HG03571 (cell line): ENCODE measurements around the gene PPP4R3B.
"Not testable (repeated sequence)": the region's sequence is repeated elsewhere in the genome, so short reads cannot be mapped to it uniquely, and the experiment has no call there.

Experiments
- ATAC-seq: cut with Tn5 transposase; IDR thresholded peaks from one replicate; pipeline ENCODE4 v1.9.1; 2021; ENCODE audit not compliant: unreplicated experiment

PPP4R3B gene

DNA sequence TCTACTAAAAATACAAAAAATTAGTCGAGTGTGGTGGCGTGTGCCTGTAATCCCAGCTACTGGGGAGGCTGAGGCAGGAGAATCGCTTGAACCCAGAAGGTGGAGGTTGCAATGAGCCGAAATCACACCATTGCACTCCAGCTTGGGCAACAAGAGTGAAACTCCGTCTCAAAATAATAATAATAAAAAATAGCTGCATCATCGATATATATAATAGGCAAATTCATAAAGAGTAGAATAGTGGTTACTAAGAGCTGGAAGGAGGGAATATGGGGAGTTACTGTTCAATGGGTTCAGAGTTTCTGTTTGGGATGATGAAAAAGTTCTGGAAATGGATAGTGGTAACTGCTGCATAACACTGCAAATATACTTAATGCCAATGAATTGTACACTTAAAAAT lies 20.6 kb downstream of the PPP4R3B start:
- not testable (repeated sequence) for ATAC-seq

- ATAC-seq: no peak
These were observed 21.9 kb downstream of the PPP4R3B start for GRCh38 chr2:55595536-55595935.

GRCh38 chr2:55592130-55592529 lies 25.3 kb downstream of the PPP4R3B start:
- ATAC-seq: no peak

- no peak for ATAC-seq
These were observed 26.5 kb downstream of the PPP4R3B start for GRCh38 chr2:55590810-55591440.

GRCh38 chr2:55585451-55586080 lies 31.9 kb downstream of the PPP4R3B start:
- no peak for ATAC-seq

DNA sequence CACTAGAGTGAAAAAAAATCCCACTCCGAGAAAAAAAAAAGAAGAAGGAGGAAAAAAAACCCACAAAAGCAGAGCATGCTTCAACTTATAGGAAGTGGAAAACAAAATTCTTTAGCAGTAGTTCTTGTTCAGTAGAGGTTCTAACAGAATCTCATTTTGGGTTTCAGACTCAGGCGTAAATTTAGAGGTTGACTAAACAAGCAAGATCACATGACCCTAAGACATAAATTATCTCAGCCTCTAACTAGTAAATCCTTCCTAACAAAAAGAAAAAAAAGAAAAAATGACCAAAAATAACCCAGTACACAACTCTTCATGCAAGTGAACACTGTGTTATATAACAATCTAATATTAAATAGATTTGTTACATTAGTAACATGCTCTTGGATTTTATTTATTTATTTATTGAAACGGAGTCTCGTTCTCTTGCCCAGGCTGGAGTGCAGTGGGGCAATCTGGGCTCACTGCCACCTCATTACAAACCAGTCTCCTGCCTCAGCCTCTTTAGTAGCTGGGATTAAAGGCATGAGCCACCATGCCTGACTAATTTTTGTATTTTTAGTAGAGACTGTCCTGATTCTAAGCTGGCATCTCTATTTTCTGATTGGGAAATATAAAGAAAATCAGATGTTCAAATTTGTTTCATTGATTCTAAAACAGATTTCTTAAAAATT lies 35.4 kb downstream of the PPP4R3B start:
- no peak for ATAC-seq

DNA sequence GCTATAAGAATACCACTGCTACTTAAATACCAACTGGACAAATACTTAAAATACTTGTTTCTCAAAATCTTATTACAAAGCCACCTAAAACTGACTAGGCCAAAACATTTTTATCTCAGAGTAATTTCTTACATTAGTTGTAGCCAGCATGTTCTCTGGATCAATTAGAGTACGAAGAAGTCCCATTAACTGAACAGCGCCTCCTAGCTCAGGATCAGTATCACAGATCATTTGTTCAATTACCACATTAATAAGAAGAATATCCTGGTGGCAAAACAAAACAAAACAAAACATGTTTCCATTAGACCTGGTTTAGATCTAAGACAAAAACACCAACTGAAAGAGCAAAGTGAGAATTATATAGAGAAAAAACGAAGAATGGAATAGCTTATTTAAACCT lies 36.0 kb downstream of the PPP4R3B start:
- ATAC-seq: no peak

DNA sequence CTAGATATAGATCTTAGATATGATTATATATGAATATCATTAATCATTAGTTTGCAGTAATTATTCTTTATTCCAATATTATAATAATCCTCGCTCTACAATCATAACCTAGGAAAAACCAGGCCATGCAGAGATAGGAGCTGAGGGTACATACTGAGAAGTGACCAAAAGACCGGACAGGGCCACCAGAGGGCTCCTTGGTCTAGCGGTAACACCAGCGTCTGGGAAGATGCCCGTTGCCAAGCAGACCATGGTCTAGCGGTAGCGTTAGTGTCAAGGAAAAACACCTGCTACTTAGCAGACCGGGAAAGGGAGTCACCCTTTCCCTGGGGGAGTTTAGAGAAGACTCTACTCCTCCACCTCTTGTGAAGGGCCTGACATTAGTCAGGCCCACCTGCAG lies 48.4 kb downstream of the PPP4R3B start:
- ATAC-seq: not testable (repeated sequence)

DNA sequence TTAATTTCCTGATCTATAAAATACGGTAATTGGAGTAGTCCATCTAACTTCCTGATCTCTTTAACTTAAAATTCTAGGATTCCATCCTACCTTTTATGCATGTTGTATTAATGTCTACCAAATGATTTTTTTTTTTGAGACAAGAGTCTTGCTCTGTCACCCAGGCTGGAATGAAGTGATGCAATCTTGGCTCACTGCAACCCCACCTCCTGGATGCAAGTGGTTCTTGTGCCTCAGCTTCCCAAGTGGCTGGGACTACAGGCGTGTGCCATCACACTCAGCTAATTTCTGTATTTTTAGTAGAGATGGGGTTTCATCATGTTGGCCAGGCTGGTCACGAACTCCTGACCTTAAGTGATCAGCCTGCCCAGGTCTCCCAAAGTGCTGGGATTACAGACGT lies 50.1 kb downstream of the PPP4R3B start:
- ATAC-seq: no peak

DNA sequence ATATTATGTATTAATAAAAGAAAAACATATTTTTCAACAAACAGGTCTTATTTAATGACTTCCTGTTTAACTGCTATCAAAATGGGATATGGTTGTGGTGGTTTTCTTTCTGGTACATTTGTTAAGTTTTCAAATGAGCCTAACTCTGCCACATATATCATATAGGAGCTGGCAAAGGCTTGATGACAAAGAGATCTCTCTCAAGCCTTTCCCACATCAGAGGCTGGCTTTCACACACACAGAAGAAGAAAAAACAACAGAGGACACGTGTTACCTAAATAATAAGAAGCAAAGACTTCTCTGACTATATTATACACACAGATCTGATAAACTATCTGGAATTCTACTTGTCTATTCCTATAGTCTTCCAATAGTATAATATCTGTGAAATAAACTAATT lies 51.8 kb downstream of the PPP4R3B start:
- no peak for ATAC-seq

GRCh38 chr2:55560855-55561254 lies 56.6 kb downstream of the PPP4R3B start:
- no peak for ATAC-seq

GRCh38 chr2:55556809-55557208 lies 60.6 kb downstream of the PPP4R3B start:
- no peak for ATAC-seq

- ATAC-seq: no peak
These were observed 61.4 kb downstream of the PPP4R3B start for GRCh38 chr2:55555977-55556376.

GRCh38 chr2:55553321-55553720 lies 64.1 kb downstream of the PPP4R3B start:
- ATAC-seq: no peak

DNA sequence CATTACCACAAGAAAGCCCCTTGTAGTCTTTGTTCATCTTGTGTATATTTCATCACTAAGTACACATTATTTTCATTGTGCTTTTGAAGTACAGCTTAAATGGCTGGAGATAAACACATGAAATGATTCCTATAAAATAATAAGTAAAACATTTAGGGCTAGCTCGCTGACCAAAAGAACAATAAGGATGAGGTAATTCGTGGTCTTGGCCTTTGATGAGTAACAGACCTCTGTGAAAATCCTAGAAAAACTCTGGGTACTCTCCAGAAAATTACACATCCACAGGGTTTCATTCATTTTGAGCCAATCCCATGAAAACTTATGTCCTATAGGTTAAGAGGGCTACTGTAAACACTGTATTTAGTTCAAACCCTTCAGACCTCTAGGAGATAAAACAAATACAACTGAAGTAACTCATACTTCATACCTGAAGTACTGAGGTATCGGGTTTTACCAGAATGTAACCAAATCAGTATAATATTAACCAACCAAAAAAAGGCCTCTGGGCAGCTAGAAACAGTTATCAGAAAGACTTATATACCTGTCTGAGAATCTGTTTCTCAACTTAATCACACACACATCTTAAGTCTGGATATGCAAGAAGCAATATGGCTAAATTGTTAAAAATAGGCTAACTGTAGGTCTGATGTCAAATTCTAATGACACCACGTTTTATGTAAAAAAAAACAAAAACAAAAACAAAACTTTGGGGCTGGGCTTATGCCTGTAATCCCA lies 66.9 kb downstream of the PPP4R3B start:
- ATAC-seq: no peak

DNA sequence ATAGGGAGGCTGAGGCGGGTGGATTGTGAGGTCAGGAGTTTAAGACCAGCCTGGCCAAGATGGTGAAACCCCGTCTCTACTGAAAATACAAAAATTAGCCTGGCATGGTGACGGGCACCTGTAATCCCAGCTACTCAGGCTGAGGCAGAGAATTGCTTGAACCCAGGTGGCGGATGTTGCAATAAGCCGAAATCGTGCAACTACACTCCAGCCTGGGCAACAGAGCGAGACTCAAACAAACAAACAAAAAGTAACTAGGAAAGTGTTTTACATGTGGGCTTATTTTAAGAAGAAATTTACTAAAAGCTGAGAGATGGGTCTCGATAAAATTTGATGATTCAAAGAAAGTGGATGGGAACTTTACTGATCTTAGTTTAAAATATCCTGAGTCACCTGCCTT lies 69.7 kb downstream of the PPP4R3B start:
- ATAC-seq: not testable (repeated sequence)

- ATAC-seq: no peak
These were observed 70.4 kb downstream of the PPP4R3B start for GRCh38 chr2:55547001-55547400.

DNA sequence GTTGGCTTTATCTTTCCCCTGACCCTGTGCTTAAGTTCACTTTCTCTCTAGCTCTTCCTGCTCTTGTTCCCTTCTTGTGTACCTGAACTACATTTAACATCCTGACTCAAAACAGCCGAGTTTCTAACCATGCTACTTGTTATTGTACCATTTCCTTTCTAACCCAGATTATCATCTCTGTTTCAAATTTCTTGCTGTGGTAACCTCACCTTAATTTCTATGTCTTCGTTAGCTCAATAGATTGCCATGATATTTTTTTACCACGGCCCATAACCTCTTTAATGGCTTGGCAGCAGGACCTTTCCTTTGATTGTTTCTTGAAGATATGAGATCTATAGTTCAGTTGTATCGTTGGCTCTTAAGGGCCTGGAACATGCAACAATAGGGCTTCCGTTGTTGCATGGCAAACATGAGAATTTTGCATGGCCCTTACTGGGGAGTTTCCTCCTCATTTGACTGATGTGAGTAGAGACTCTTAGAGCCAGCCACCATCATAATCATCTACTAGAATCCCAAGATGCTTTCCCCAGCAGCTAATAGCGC lies 86.8 kb downstream of the PPP4R3B start:
- ATAC-seq: no peak

DNA sequence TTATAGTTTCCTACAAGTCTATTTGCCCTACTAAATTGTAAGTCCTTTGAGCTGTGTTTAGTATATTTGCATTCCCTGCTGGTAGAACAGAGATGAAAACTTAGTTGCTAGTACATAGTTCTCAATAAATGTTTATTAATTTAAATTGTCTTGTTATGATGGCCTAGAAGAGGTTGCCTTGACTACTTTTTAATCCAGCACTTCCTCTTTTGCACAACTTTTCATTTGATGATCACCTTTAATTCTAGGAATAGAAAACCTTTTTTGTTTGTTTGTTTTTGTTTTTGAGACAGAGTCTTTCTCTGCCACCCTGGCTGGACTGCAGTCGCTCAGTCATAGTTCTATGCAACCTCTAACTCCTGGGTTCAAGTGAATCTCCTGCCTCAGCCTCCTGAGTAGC lies 91.2 kb downstream of the PPP4R3B start:
- ATAC-seq: no peak

DNA sequence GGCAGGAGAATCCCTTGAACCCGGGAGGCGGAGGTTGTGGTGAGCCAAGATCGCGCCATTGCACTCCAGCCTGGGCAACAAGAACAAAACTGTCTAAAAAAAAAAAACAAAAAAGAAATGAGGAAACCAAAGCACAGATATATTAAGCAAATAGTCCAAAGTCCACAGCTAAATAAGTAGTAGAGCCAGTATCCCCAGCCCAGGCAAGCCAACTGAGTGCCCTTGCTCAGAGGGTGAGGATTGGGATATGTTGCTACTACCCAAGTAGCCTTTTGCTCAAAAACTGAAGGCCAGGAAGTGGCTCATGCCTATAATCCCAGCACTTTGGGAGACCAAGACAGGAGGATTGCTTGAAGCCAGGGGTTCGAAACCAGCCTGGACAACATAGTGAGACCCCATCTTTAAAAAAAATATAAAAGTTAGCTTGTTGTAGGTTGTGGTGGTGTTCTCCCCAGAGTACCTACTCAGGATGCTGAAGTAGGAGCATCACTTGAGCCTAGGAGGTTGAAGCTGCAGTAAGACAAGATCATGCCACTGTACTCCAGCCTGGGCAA lies 92.5 kb downstream of the PPP4R3B start:
- ATAC-seq: no peak
